Left lung (tissue), 14 donors: ENCODE measurements around the gene CFAP43. TPM values are rescaled to one million over a fixed set of nuclear protein-coding genes. Genes with fewer than 3 reads are reported as not detected.
A peak's percentile ranks its signal among the peaks of the same experiment; 100 is the strongest.

Source experiments
- ATAC-seq: fragments of 200-7000 bp; cut with Tn5 transposase; one replicate; pipeline ENCODE4 v1.9.1; 2020; ENCODE audit warnings: moderate library complexity
- DNase-seq, 4 donors: peaks; one replicate each; pipeline ENCODE4 v3.0.0-alpha.2; 2013 to 2020
- H3K27ac ChIP-seq, 2 donors: fragments of 200-600 bp; sonication (generic) in 1 of 2; one replicate each; pipeline versions ENCODE4 v1.5.0 to v1.8.0; 2020 to 2021
- H3K27me3 ChIP-seq, 2 donors: fragments of 200-600 bp; sonication (generic) in 1 of 2; one replicate each; pipeline versions ENCODE4 v1.5.0 to v1.8.0; 2020 to 2021
- H3K36me3 ChIP-seq, 2 donors: fragments of 200-600 bp; sonication (generic) in 1 of 2; one replicate each; pipeline versions ENCODE4 v1.5.0 to v1.8.0; 2020 to 2021
- H3K4me1 ChIP-seq, 2 donors: fragments of 200-600 bp; one replicate each; pipeline ENCODE4 v1.8.0; 2021
- H3K4me3 ChIP-seq, 2 donors: fragments of 200-600 bp; sonication (generic) in 1 of 2; one replicate each; pipeline versions ENCODE4 v1.5.0 to v1.8.0; 2020 to 2021; ENCODE audit warnings: mild to moderate bottlenecking in 1 of 2
- H3K9me3 ChIP-seq, 2 donors: fragments of 200-600 bp; sonication (generic) in 1 of 2; one replicate each; pipeline versions ENCODE4 v1.5.0 to v1.8.0; 2020 to 2021
- CTCF ChIP-seq, 2 donors: fragments of 200-600 bp; sonication (generic) in 1 of 2; IDR thresholded peaks; one replicate each; pipeline versions ENCODE4 v1.5.0 to v1.8.0; 2021; ENCODE audit warnings: antibody characterized with exemption in 2 of 2
- intact Hi-C, 2 donors: fragments of 100-400 bp; cut with DNase I; formaldehyde crosslinking; loops; one replicate each; pipeline versions ENCODE4 v1.11.2 to v1.14.2; 2022
- long read RNA-seq, 12 donors: library from polyadenylated mRNA in 2 of 12; unstranded in 2 of 12; transcript quantifications; one replicate each; pipeline ENCODE4 v2.0.0 and lab custom pipeline, GENCODE V29; 2019 to 2026
- polyA plus RNA-seq, 6 donors: library from polyadenylated mRNA; unstranded; fragments of 120-200 nt; gene quantifications; one replicate each; pipeline ENCODE4 v1.2.1, GENCODE V29; 2013; ENCODE audit not compliant: insufficient read length in 6 of 6
- total RNA-seq, 2 donors: library from RNA; stranded (reverse); fragmentation: NEBNext Ultra II Directional; extraction: Animal tissue kit (Norgen Biotek cat#: 25700); gene quantifications; one replicate each; pipeline ENCODE4 v1.2.1, GENCODE V29; 2021
- donor health status: DM: no; HTN: yes; CAD: no.
- donor health status: DM: no; HTN: no; CAD: no.

Gene CFAP43
- 1 to 10 TPM in 1 of 2 donors, under 1 TPM in 1; 0.70 to 7.4 TPM for total RNA-seq
- 10 to 100 TPM in 4 of 6 donors, 1 to 10 TPM in 2; 6.9 to 24.5 (median 17.0) TPM for polyA plus RNA-seq
- long read RNA-seq, donor 1, partial matches to known transcripts, result 0 of 1 reads
- long read RNA-seq, donor 1, other reads (novel, unspliced or antisense), result 0 of 1 reads
- long read RNA-seq, donor 2, result 0 reads
- long read RNA-seq, donor 3, partial matches to known transcripts, result 116 of 236 reads
- long read RNA-seq, donor 3, other reads (novel, unspliced or antisense), result 120 of 236 reads
- long read RNA-seq, donor 4, result 0 reads
- long read RNA-seq, donor 5, result 0 reads
- long read RNA-seq, donor 6, result 0 reads
- long read RNA-seq, donor 7, result 0 reads
- long read RNA-seq, donor 8, result 0 reads
- long read RNA-seq, donor 9, result 0 reads
- long read RNA-seq, donor 10, result 0 reads
- long read RNA-seq, donor 11, partial matches to known transcripts, result 0 of 1 reads
- long read RNA-seq, donor 11, other reads (novel, unspliced or antisense), result 0 of 1 reads
- long read RNA-seq, donor 12, result 0 reads

GRCh38 chr10:104231784-104232612 lies at the start of gene CFAP43:
Gene CFAP43, minus strand, starts transcription at chr10:104232364. Its CDS starts 118 bp downstream, at chr10:104232246.
- Histone ChIP-seq H3K27me3 (peaks cover 0 to 15% of the 10 kb centered on the region in 2 donors), H3K9me3 (peaks cover 0 to 12% of the 10 kb centered on the region in 2 donors), H3K4me1 (peaks cover 0 to 12% of the 10 kb centered on the region in 2 donors), H3K4me3 (peak within 1 kb of the TSS; percentile 71 to 88), H3K27ac (peak within 1 kb of the TSS in 1 of 2 donors; percentile 79), H3K36me3 (no peaks in the 10 kb centered on the region)
- ATAC-seq, result peak; percentile 100
- intact Hi-C loops, result no loop called here
- TF ChIP-seq CTCF (IDR thresholded peaks at IDR 0.05), result peak in 1 of 2 donors; percentile 16
- peak; percentile 97 to 99 (median 98) for DNase-seq

- H3K4me1 ChIP-seq, result no peaks in the 10 kb centered on the region
- H3K36me3 ChIP-seq, result no peaks in the 10 kb centered on the region
- no peaks in the 10 kb centered on the region for H3K9me3 ChIP-seq
- no peak for DNase-seq
- no peak for TF ChIP-seq CTCF (IDR thresholded peaks at IDR 0.05)
- H3K4me3 ChIP-seq, result no peak overlapping the region
- no peaks in the 10 kb centered on the region for H3K27me3 ChIP-seq
- intact Hi-C loops, result no loop called here
- no peak for ATAC-seq
- no peak overlapping the region for H3K27ac ChIP-seq
Observed at GRCh38 chr10:104281694-104282093, 49.5 kb upstream of the CFAP43 start.

- Histone ChIP-seq H3K27me3 (peaks cover 0 to 10% of the 10 kb centered on the region in 2 donors), H3K36me3 (no peaks in the 10 kb centered on the region), H3K4me1 (peaks cover 0 to 3% of the 10 kb centered on the region in 2 donors), H3K4me3 (no peak overlapping the region), H3K9me3 (no peaks in the 10 kb centered on the region), H3K27ac (no peak overlapping the region)
- ATAC-seq (no peak), DNase-seq (no peak)
- TF ChIP-seq CTCF (IDR thresholded peaks at IDR 0.05), result no peak
- intact Hi-C loops, result no loop called here
Observed at GRCh38 chr10:104279550-104280259, 47.5 kb upstream of the CFAP43 start.

- no peak overlapping the region for H3K4me3 ChIP-seq
- intact Hi-C loops, result no loop called here
- H3K36me3 ChIP-seq, result no peaks in the 10 kb centered on the region
- peaks cover 0 to 6% of the 10 kb centered on the region in 2 donors for H3K4me1 ChIP-seq
- DNase-seq (no peak), ATAC-seq (no peak)
- no peaks in the 10 kb centered on the region for H3K9me3 ChIP-seq
- H3K27ac ChIP-seq, result no peak overlapping the region
- TF ChIP-seq CTCF (IDR thresholded peaks at IDR 0.05), result no peak
- H3K27me3 ChIP-seq, result peaks cover 0 to 16% of the 10 kb centered on the region in 2 donors
Observed at GRCh38 chr10:104277785-104278184, 45.6 kb upstream of the CFAP43 start.
